A549 (cell line): ENCODE measurements around the gene ZNF692. TPM values are rescaled to one million over a fixed set of nuclear protein-coding genes. Genes with fewer than 3 reads are reported as not detected.

Source experiments
- ATAC-seq, 2 experiments: fragments of 200-7000 bp in 1 of 2; fragments of >200 bp in 1 of 2; cut with Nextera tagmentation in 1 of 2; cut with Tn5 transposase in 1 of 2; 3 replicates each; pipeline versions ENCODE4 v1.8.0 to v1.9.1; 2018 to 2020; ENCODE audit warnings: mild to moderate bottlenecking in 1 of 2, moderate library complexity in 1 of 2
- CTCF ChIA-PET: fragments of 300-600 bp; sonication (Branson Sonifier 250); formaldehyde crosslinking; extraction: SDS; loops from one replicate; lab custom pipeline; 2021; ENCODE audit warnings: antibody characterized with exemption, inconsistent platforms; lab: Yijun Ruan, JAX
- POLR2A ChIA-PET: fragments of 350-600 bp; formaldehyde crosslinking; extraction: SDS; loops from one replicate; lab custom pipeline; 2021; ENCODE audit warnings: antibody characterized with exemption, inconsistent platforms; lab: Yijun Ruan, JAX
- DNase-seq, 2 experiments: peaks; one replicate each; pipeline versions ENCODE4 v3.0.0 to v3.0.0-alpha.2; 2011 to 2016; ENCODE audit warnings: low read depth in 1 of 2, low spot score in 1 of 2
- FAIRE-seq: peaks from 2 replicates; lab custom pipeline; 2011; peaks lifted over from hg19 to GRCh38; lab: Jason Lieb, UNC
- H3K27ac ChIP-seq, 2 experiments: fragments of >200 bp; sonication (Bioruptor Twin); formaldehyde crosslinking; 3 replicates each; pipeline ENCODE4 v1.5.1; 2016 to 2017
- H3K4me1 ChIP-seq: fragments of >200 bp; sonication (Bioruptor Twin); formaldehyde crosslinking; 3 replicates; pipeline ENCODE4 v1.6.1; 2016
- H3K4me2 ChIP-seq: fragments of >200 bp; sonication (Bioruptor Twin); formaldehyde crosslinking; 3 replicates; pipeline ENCODE4 v1.6.1; 2016
- H3K4me3 ChIP-seq: fragments of >200 bp; sonication (Bioruptor Twin); formaldehyde crosslinking; 3 replicates; pipeline ENCODE4 v1.5.1; 2016
- H3K9me3 ChIP-seq: fragments of >200 bp; sonication (Bioruptor Twin); formaldehyde crosslinking; 3 replicates; pipeline ENCODE4 v1.6.1; 2016
- CBX2 ChIP-seq: fragments of 200-600 bp; sonication (generic); IDR thresholded peaks from 2 replicates; pipeline ENCODE4 v1.6.1; 2016; ENCODE audit warnings: low read depth, mild to moderate bottlenecking, borderline replicate concordance
- CBX8 ChIP-seq: fragments of 200-600 bp; sonication (generic); IDR thresholded peaks from 2 replicates; pipeline ENCODE4 v1.6.1; 2016
- CHD2 ChIP-seq: fragments of 150-350 bp; IDR thresholded peaks from 2 replicates; pipeline ENCODE4 v1.6.1; 2014; ENCODE audit warnings: low read length; ENCODE audit not compliant: partially characterized antibody
- CHD4 ChIP-seq: fragments of 200-600 bp; sonication (generic); IDR thresholded peaks from 2 replicates; pipeline ENCODE4 v1.6.1; 2016; ENCODE audit warnings: antibody characterized with exemption, mild to moderate bottlenecking, borderline replicate concordance
- EHMT2 ChIP-seq: fragments of 200-600 bp; sonication (generic); IDR thresholded peaks from 2 replicates; pipeline ENCODE4 v1.6.1; 2016; ENCODE audit warnings: antibody characterized with exemption, low read depth, mild to moderate bottlenecking, moderate library complexity
- ESRRA ChIP-seq: fragments of 150-350 bp; IDR thresholded peaks from 2 replicates; pipeline ENCODE4 v1.6.1; 2014; ENCODE audit warnings: mild to moderate bottlenecking, low read length, borderline replicate concordance
- FOSL2 ChIP-seq, 2 experiments: fragments of 450-650 bp in 1 of 2; fragments of >200 bp in 1 of 2; sonication (Bioruptor Twin) in 1 of 2; formaldehyde crosslinking; IDR thresholded peaks; 2 replicates each; pipeline versions ENCODE4 v1.5.0 to v1.6.1; 2016 to 2020; ENCODE audit warnings: mild to moderate bottlenecking in 1 of 2, moderate library complexity in 1 of 2
- HDAC2 ChIP-seq: fragments of 200-600 bp; sonication (generic); IDR thresholded peaks from 2 replicates; pipeline ENCODE4 v1.6.1; 2016
- HEYL ChIP-seq: fragments of 250-450 bp; sonication (Bioruptor Pico); IDR thresholded peaks from 2 replicates; pipeline ENCODE4 v1.8.0; 2021; ENCODE audit warnings: mild to moderate bottlenecking, moderate library complexity
- HOXB5 ChIP-seq: fragments of 250-450 bp; sonication (Bioruptor Pico); IDR thresholded peaks from 2 replicates; pipeline ENCODE4 v1.5.0; 2020; ENCODE audit warnings: mild to moderate bottlenecking, moderate library complexity
- JUNB ChIP-seq: fragments of >200 bp; sonication (Bioruptor Twin); formaldehyde crosslinking; IDR thresholded peaks from 2 replicates; pipeline ENCODE4 v1.6.1; 2016
- KDM1A ChIP-seq: fragments of 200-600 bp; sonication (generic); IDR thresholded peaks from 2 replicates; pipeline ENCODE4 v1.6.1; 2016; ENCODE audit warnings: low read depth, mild to moderate bottlenecking
- MAZ ChIP-seq: fragments of 150-350 bp; IDR thresholded peaks from 2 replicates; pipeline ENCODE4 v1.6.1; 2014; ENCODE audit warnings: antibody characterized with exemption, low read depth, low read length, borderline replicate concordance
- MYC ChIP-seq: IDR thresholded peaks from 2 replicates; pipeline ENCODE4 v1.6.1; 2012; ENCODE audit warnings: mild to moderate bottlenecking, inconsistent platforms, low read length, improper control_type of control experiment, borderline replicate concordance
- NFE2L2 ChIP-seq: fragments of 150-350 bp; conservative IDR thresholded peaks from 2 replicates; pipeline ENCODE4 v1.6.1; 2014; ENCODE audit warnings: low read length
- NPAS2 ChIP-seq: fragments of 250-450 bp; sonication (Bioruptor Pico); IDR thresholded peaks from 2 replicates; pipeline ENCODE4 v1.8.0; 2022; ENCODE audit warnings: mild to moderate bottlenecking, moderate library complexity, borderline replicate concordance
- POLR2A ChIP-seq: IDR thresholded peaks from 2 replicates; pipeline ENCODE4 v1.6.1; 2012; ENCODE audit warnings: mild to moderate bottlenecking, low read length
- POLR2AphosphoS2 ChIP-seq: conservative IDR thresholded peaks from 2 replicates; pipeline ENCODE4 v1.6.1; 2012; ENCODE audit warnings: low read length, improper control_type of control experiment, inconsistent platforms
- RARB ChIP-seq: fragments of 250-450 bp; sonication (Bioruptor Pico); IDR thresholded peaks from 2 replicates; pipeline ENCODE4 v1.8.0; 2021; ENCODE audit warnings: mild to moderate bottlenecking, moderate library complexity
- RCOR1 ChIP-seq: fragments of 150-350 bp; IDR thresholded peaks from 2 replicates; pipeline ENCODE4 v1.6.1; 2014; ENCODE audit warnings: antibody characterized with exemption, low read length, low read depth
- RNF2 ChIP-seq: fragments of 200-600 bp; sonication (generic); IDR thresholded peaks from 2 replicates; pipeline ENCODE4 v1.6.1; 2016; ENCODE audit warnings: low read depth, mild to moderate bottlenecking, antibody characterized with exemption, moderate library complexity, borderline replicate concordance
- ZFP36 ChIP-seq: fragments of 450-650 bp; IDR thresholded peaks from 2 replicates; pipeline ENCODE4 v1.6.1; 2014; ENCODE audit warnings: borderline replicate concordance; ENCODE audit not compliant: partially characterized antibody
- ZSCAN20 ChIP-seq: fragments of 250-450 bp; sonication (Bioruptor Pico); IDR thresholded peaks from 2 replicates; pipeline ENCODE4 v1.8.0; 2022; ENCODE audit warnings: mild to moderate bottlenecking, moderate library complexity
- WGBS: methylation state at CpG from one replicate; pipeline ENCODE4 v1.1.6; 2017; ENCODE audit errors: missing lambda C conversion rate; 5-methylcytosine and 5-hydroxymethylcytosine counted together
- polyA plus RNA-seq, 4 experiments: library from polyadenylated mRNA; depleted of rRNA in 3 of 4; stranded (reverse); fragments of >200 nt; fragmentation: RNase III in 1 of 4; extraction: RNeasy Plus Mini Kit Qiagen cat#74134 plus additional on column Dnase treatment in 1 of 4; gene quantifications; 2 replicates in 3 of 4; 3 replicates in 1 of 4; pipeline ENCODE4 v1.2.3, GENCODE V29; 2011 to 2017
- TF ChIP-seq, protein P1 (sequence below): IDR thresholded peaks from 2 replicates; pipeline ENCODE4 v1.6.1; 2012
- TF ChIP-seq, protein P2 (sequence below): IDR thresholded peaks from 2 replicates; pipeline ENCODE4 v1.6.1; 2012; ENCODE audit warnings: low read depth, borderline replicate concordance
- TF ChIP-seq, protein P3 (sequence below): fragments of 250-450 bp; sonication (Bioruptor Pico); IDR thresholded peaks from 2 replicates; pipeline ENCODE4 v1.5.0; 2020; ENCODE audit warnings: low read depth, mild to moderate bottlenecking, moderate library complexity
- TF ChIP-seq, protein P4 (sequence below): fragments of >200 bp; sonication (Bioruptor Twin); formaldehyde crosslinking; IDR thresholded peaks from 3 replicates; pipeline ENCODE4 v1.5.1; 2016

ZNF692 gene
- polyA plus RNA-seq, 2 of the 4 experiments (the other 2 are of a cell fraction), result 19.8 to 46.8 TPM

DNA sequence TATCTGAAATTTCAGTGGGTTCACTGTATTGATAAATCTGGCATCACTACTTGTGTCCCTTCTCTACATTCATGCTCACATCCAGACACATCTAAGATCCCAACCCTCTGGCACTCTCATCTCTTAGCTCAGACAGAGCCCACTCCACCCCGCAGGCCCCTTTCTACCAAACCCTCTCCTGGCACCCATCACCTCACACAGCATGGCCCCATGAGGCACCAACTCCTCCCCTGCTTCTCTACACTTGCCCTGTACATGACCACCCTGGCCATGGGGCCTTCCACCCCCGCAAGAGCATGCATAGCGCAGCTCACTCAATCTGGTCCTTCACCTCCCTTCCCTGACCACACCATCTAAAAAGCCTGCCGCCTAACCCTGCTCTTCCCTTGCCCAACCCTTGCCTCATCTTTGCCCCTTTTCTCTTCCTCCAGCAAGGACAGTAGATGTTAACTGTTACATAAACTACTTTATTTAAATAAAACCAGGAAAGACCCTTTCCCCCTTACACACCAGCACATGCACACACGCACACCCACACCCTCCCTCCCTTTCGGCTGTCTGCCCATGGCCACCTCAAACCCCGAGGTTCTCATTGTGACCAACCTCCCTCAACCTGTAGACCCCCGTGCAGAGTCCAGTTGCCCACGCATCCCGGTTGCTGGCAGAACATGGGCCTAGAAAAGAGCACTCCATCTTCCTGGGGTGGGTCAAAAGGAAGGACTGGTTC, 48.7 kb downstream of the ZNF692 start:
- H3K9me3 ChIP-seq, result no peaks in the 10 kb centered on the region
- FAIRE-seq, result no peak
- no peak for TF ChIP-seq HEYL (CRISPR knock-in tag)
- no peak for TF ChIP-seq CHD2
- no peak for TF ChIP-seq KDM1A
- TF ChIP-seq, protein P1, sequence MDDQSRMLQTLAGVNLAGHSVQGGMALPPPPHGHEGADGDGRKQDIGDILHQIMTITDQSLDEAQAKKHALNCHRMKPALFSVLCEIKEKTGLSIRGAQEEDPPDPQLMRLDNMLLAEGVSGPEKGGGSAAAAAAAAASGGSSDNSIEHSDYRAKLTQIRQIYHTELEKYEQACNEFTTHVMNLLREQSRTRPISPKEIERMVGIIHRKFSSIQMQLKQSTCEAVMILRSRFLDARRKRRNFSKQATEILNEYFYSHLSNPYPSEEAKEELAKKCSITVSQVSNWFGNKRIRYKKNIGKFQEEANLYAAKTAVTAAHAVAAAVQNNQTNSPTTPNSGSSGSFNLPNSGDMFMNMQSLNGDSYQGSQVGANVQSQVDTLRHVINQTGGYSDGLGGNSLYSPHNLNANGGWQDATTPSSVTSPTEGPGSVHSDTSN, result no peak
- TF ChIP-seq FOSL2 (IDR thresholded peaks at IDR 0.05), result no peak
- TF ChIP-seq FOSL2 (CRISPR knock-in tag; IDR thresholded peaks at IDR 0.05), result no peak
- no peak for TF ChIP-seq NFE2L2
- TF ChIP-seq POLR2AphosphoS2, result no peak
- TF ChIP-seq POLR2A, result no peak
- no peak for TF ChIP-seq HDAC2
- TF ChIP-seq, protein P2, sequence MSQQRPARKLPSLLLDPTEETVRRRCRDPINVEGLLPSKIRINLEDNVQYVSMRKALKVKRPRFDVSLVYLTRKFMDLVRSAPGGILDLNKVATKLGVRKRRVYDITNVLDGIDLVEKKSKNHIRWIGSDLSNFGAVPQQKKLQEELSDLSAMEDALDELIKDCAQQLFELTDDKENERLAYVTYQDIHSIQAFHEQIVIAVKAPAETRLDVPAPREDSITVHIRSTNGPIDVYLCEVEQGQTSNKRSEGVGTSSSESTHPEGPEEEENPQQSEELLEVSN, result no peak
- TF ChIP-seq JUNB, result no peak
- 96% methylated on average over 10 of the region's 10 CpGs for WGBS
- no peak overlapping the region for H3K4me3 ChIP-seq
- H3K27ac ChIP-seq, result no peak overlapping the region
- H3K4me2 ChIP-seq, result no peak overlapping the region
- no peak for ATAC-seq
- no peak for DNase-seq
- ChIA-PET CTCF (interaction anchor here (1.0 kb wide), 1 partner anchor 29 kb away, joined by 3 read pairs; no protein-coding TSS in a partner anchor), POLR2A (no interaction called here)
- H3K4me1 ChIP-seq, result peaks cover 10% of the 10 kb centered on the region; the same call in 2 of the 3 replicates

DNA sequence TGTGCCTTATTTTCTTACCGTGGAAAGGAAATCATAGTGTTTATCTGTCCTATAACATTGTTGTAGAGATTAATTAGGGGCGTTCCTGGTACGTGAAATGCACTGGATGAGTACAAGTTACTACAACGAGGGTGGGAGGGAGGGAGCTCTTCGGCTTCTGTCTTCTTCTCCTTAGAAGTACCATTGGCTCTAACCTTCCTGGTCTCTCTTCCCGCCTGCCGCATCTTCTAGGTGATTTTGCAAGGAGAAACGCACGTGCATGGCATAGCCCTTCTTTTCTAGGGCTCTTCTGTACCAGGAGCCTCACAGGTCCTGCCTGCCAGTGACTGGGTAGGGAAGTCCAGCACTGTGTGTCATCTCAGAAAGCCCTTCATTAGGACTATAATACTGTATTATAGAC, 50.0 kb downstream of the ZNF692 start:
- WGBS, result 88% methylated on average over 9 of the region's 9 CpGs
- no peak overlapping the region for H3K27ac ChIP-seq
- H3K4me2 ChIP-seq, result no peak overlapping the region
- no peaks in the 10 kb centered on the region for H3K9me3 ChIP-seq
- TF ChIP-seq NPAS2 (no peak), ESRRA (no peak), ZSCAN20 (CRISPR knock-in tag) (no peak), HOXB5 (CRISPR knock-in tag) (no peak), KDM1A (no peak), CBX2 (no peak), ZFP36 (no peak), FOSL2 (IDR thresholded peaks at IDR 0.05) (no peak), FOSL2 (CRISPR knock-in tag; IDR thresholded peaks at IDR 0.05) (no peak), CHD4 (no peak), CBX8 (no peak), MYC (no peak), EHMT2 (no peak), RCOR1 (no peak), MAZ (no peak), RARB (no peak), RNF2 (no peak)
- TF ChIP-seq, protein P3, sequence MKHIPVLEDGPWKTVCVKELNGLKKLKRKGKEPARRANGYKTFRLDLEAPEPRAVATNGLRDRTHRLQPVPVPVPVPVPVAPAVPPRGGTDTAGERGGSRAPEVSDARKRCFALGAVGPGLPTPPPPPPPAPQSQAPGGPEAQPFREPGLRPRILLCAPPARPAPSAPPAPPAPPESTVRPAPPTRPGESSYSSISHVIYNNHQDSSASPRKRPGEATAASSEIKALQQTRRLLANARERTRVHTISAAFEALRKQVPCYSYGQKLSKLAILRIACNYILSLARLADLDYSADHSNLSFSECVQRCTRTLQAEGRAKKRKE (CRISPR knock-in tag), result no peak
- TF ChIP-seq, protein P4, sequence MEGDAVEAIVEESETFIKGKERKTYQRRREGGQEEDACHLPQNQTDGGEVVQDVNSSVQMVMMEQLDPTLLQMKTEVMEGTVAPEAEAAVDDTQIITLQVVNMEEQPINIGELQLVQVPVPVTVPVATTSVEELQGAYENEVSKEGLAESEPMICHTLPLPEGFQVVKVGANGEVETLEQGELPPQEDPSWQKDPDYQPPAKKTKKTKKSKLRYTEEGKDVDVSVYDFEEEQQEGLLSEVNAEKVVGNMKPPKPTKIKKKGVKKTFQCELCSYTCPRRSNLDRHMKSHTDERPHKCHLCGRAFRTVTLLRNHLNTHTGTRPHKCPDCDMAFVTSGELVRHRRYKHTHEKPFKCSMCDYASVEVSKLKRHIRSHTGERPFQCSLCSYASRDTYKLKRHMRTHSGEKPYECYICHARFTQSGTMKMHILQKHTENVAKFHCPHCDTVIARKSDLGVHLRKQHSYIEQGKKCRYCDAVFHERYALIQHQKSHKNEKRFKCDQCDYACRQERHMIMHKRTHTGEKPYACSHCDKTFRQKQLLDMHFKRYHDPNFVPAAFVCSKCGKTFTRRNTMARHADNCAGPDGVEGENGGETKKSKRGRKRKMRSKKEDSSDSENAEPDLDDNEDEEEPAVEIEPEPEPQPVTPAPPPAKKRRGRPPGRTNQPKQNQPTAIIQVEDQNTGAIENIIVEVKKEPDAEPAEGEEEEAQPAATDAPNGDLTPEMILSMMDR, result no peak
- TF ChIP-seq, protein P2, result no peak
- ChIA-PET CTCF (no interaction called here), POLR2A (interaction anchor here (1.0 kb wide), 1 partner anchor 17 kb away, joined by 3 read pairs; the partner anchor contains the start of gene SH3BP5L)
- no peak overlapping the region for H3K4me3 ChIP-seq
- no peak for ATAC-seq
- FAIRE-seq, result no peak
- H3K4me1 ChIP-seq, result peaks cover 10% of the 10 kb centered on the region; the same call in 2 of the 3 replicates
- DNase-seq, result no peak
